ENCODE data around the gene BCOR.
A peak's percentile ranks its signal among the peaks of the same experiment; 100 is the strongest.

Gene BCOR

DNA sequence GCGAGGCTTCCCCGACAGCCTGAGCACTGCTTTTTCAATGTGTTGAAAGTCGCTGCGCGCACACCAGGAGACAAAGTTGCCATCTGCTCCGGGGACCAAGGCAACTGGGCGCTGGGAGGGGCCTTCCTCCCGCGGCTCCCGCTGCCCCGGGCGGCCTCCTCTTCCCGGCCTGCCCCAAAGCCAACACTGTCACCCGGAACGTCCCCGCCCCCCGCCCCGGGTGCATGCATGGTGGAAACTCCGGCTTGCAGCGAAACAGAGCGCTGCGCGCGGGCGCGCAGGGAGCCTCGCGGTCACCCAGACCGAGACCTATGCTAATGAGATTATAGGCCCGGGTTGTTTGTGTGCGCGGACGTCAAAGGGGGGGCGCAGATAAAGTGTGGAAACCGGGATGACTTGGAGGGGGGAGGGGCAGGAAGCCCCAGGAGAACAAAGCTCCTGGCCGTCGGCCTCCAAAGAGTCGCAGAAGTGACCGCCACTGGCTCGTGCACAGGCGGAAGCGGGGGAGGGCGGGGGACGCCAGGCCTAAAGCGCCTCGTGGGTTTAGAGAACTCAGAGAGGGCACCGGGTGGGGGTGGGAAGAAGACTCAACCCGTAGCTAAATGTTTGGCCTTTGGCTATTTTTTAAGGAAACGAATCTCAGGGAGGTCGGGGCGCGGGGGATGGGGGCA lies 88.8 kb downstream of the BCOR start:
- H3K4me3 ChIP-seq (replicated peaks; ENCODE audit: low read depth, low read length) = no peak overlapping the region
- TF ChIP-seq, protein P1, sequence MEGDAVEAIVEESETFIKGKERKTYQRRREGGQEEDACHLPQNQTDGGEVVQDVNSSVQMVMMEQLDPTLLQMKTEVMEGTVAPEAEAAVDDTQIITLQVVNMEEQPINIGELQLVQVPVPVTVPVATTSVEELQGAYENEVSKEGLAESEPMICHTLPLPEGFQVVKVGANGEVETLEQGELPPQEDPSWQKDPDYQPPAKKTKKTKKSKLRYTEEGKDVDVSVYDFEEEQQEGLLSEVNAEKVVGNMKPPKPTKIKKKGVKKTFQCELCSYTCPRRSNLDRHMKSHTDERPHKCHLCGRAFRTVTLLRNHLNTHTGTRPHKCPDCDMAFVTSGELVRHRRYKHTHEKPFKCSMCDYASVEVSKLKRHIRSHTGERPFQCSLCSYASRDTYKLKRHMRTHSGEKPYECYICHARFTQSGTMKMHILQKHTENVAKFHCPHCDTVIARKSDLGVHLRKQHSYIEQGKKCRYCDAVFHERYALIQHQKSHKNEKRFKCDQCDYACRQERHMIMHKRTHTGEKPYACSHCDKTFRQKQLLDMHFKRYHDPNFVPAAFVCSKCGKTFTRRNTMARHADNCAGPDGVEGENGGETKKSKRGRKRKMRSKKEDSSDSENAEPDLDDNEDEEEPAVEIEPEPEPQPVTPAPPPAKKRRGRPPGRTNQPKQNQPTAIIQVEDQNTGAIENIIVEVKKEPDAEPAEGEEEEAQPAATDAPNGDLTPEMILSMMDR (IDR thresholded peaks at IDR 0.05; ENCODE audit: low read length, missing control alignments) = no peak
- peak; percentile 9 for DNase-seq (ENCODE audit: low read depth)

DNA sequence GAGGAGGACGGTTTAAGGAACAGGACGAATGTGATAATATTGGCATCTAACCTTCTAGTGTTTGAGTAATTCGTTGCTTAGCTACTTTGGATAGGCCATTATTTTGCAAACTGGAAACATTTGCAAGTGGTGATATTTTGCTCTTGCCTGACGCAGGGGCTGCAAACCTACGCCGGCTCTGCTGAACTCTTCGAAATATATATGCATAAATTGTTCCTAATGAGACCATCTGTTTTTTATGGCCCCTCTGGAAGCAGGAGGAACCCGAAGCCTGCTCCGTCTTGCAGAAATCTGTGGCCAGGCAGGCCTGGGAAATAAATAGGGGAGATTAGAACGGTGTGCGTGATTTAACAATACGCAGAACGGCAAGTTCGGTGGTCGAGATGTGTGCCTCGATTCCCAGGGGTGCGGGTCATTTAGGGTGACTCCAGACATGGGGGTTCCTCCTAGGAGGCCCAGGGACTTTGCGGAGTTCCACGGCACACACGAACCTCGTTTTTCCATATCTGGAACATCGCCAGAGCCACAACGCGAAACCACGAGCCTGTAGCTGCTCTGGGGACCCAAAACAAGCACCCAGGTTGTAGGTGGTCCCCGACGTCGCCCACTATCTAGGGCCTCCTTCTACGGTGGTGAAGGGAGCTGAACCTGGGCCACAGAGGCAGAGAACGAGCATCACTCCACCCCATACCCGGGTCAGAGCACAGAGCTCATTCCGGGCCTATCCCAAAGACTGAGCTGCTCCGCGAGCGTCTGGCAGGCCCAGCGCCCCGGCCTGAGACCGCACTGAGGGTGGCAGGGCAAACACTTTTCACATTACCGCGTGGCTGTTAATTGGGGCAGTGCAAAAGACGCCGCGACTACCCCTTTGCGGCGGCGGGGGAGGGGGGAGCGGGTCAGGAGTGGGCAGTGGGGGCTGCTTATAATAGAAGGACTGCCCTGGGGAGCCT lies 89.7 kb downstream of the BCOR start:
- H3K4me3 ChIP-seq (replicated peaks; ENCODE audit: low read depth, low read length) = no peak overlapping the region
- TF ChIP-seq, protein P1 (IDR thresholded peaks at IDR 0.05; ENCODE audit: low read length, missing control alignments) = no peak
- no peak for DNase-seq (ENCODE audit: low read depth)

- H3K4me3 ChIP-seq (replicated peaks; ENCODE audit: low read depth, low read length) = no peak overlapping the region
- DNase-seq (ENCODE audit: low read depth) = no peak
- TF ChIP-seq, protein P1 (IDR thresholded peaks at IDR 0.05; ENCODE audit: low read length, missing control alignments) = no peak
Observed at GRCh38 chrX:40007131-40007755, 90.5 kb downstream of the BCOR start.

GRCh38 chrX:40006106-40007017 lies 91.4 kb downstream of the BCOR start:
- TF ChIP-seq, protein P1 (IDR thresholded peaks at IDR 0.05; ENCODE audit: low read length, missing control alignments) = no peak
- no peak overlapping the region for H3K4me3 ChIP-seq (replicated peaks; ENCODE audit: low read depth, low read length)
- peak; percentile 17 for DNase-seq (ENCODE audit: low read depth)

DNA sequence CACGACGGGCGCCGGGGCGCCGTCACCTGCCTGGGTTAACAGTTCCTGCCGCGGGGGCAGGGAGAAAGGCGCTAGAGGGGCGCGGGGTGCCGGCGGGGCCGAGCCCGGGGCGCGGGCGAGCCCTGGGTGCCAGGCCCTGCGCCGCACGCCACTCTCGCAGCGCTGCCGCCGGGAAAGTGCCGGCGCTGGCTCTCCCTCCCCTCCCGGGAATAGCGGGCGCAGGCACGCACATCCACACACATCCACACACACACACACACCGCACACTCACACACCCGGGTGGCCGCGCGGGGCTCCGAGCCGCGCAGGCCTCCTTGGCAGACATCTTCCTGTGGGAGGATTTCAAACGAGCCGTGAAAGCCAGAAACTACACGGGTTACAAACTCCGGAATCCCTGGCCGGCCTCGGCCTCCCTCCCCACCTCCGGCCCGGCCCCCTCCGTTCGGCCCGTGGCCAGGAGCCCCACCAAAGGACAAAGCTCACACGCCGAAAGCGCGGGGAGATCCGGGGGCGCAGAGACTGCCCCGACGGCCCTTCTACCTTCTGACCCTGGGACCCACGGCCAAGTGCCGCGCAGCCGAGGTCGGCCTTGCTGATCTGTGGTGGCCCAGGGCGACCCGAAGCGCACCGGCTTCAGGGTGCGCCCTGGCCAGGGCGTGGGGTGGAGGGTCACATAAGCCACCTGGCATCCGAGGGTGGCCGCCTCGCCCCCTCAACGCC lies 92.3 kb downstream of the BCOR start:
- no peak overlapping the region for H3K4me3 ChIP-seq (replicated peaks; ENCODE audit: low read depth, low read length)
- DNase-seq (ENCODE audit: low read depth) = peak; percentile 10

More for the DNA sequence above, 92.3 kb downstream of the BCOR start:
- TF ChIP-seq, protein P1 (IDR thresholded peaks at IDR 0.05; ENCODE audit: low read length, missing control alignments) = no peak
